H1 (cell line): Measurements from ENCODE around the gene FLOT1. TPM values are rescaled to one million over a fixed set of nuclear protein-coding genes. Genes with fewer than 3 reads are reported as not detected.
A peak's percentile ranks its signal among the peaks of the same experiment; 100 is the strongest.

Source experiments
- CTCF ChIA-PET: fragments of 300-600 bp; sonication (Branson Sonifier 250); formaldehyde crosslinking; loops from one replicate; lab custom pipeline; 2021; ENCODE audit not compliant: partially characterized antibody; lab: Charles Lee
- POLR2A ChIA-PET: fragments of 300-600 bp; sonication (Branson Sonifier 250); formaldehyde crosslinking; loops from one replicate; lab custom pipeline; 2021; ENCODE audit warnings: inconsistent platforms; ENCODE audit not compliant: partially characterized antibody; lab: Charles Lee
- DNase-seq, 2 experiments: peaks; one replicate each; pipeline versions ENCODE4 v3.0.0 to v3.0.0-alpha.2; 2010 to 2022; ENCODE audit warnings: low spot score in 2 of 2, low read depth in 1 of 2, mixed read lengths in 1 of 2
- FAIRE-seq: peaks from 2 replicates; lab custom pipeline; 2011; peaks lifted over from hg19 to GRCh38; lab: Jason Lieb, UNC
- H2AFZ ChIP-seq: 2 replicates; pipeline ENCODE4 v1.8.1; 2012; ENCODE audit warnings: low read length, inconsistent platforms
- H2AK5ac ChIP-seq: 2 replicates; pipeline ENCODE4 v1.6.1; 2013; ENCODE audit warnings: low read depth, low read length
- H2BK120ac ChIP-seq: replicated peaks from 2 replicates; pipeline ENCODE3; 2013; ENCODE audit warnings: low read depth, low read length, inconsistent platforms
- H2BK12ac ChIP-seq: 2 replicates; pipeline ENCODE4 v1.6.1; 2013; ENCODE audit warnings: low read depth, low read length
- H2BK15ac ChIP-seq: 2 replicates; pipeline ENCODE4 v1.6.1; 2013; ENCODE audit warnings: low read length
- H2BK20ac ChIP-seq: 2 replicates; pipeline ENCODE4 v1.6.1; 2013; ENCODE audit warnings: low read length
- H2BK5ac ChIP-seq: 2 replicates; pipeline ENCODE4 v1.6.1; 2013; ENCODE audit warnings: low read depth, low read length
- H3K14ac ChIP-seq: 2 replicates; pipeline ENCODE4 v1.6.1; 2013; ENCODE audit warnings: inconsistent platforms; ENCODE audit not compliant: insufficient read length
- H3K18ac ChIP-seq: 2 replicates; pipeline ENCODE4 v1.6.1; 2013; ENCODE audit warnings: low read length; ENCODE audit errors: extremely low read depth
- H3K23ac ChIP-seq: 2 replicates; pipeline ENCODE4 v1.6.1; 2013; ENCODE audit warnings: inconsistent platforms; ENCODE audit not compliant: insufficient read length
- H3K23me2 ChIP-seq: 2 replicates; pipeline ENCODE4 v1.6.1; 2013; ENCODE audit warnings: low read depth, low read length
- H3K27ac ChIP-seq: 2 replicates; pipeline ENCODE4 v1.6.1; 2011; ENCODE audit warnings: low read depth, low read length, inconsistent platforms
- H3K27me3 ChIP-seq, 4 experiments: replicated peaks in 1 of 4; 1 replicate in 1 of 4; 2 replicates in 3 of 4; pipeline versions ENCODE4 v1.6.1 to v1.8.1; 2011 to 2013; ENCODE audit warnings: low read length in 3 of 4, mild to moderate bottlenecking in 3 of 4, inconsistent platforms in 2 of 4, mixed read lengths in 2 of 4, moderate library complexity in 1 of 4; ENCODE audit not compliant: control insufficient read depth in 3 of 4, insufficient read depth in 3 of 4; ENCODE audit errors: extremely low read depth in 1 of 4
- H3K36me3 ChIP-seq, 4 experiments: 2 replicates each; pipeline versions ENCODE4 v1.6.1 to v1.8.1; 2011 to 2013; ENCODE audit warnings: mild to moderate bottlenecking in 4 of 4, low read length in 3 of 4, moderate library complexity in 2 of 4, control low read depth in 1 of 4, inconsistent platforms in 1 of 4; ENCODE audit not compliant: insufficient read depth in 4 of 4, control insufficient read depth in 2 of 4
- H3K4ac ChIP-seq: replicated peaks from 2 replicates; pipeline ENCODE3; 2013; ENCODE audit warnings: low read length, low read depth, mixed read lengths, inconsistent platforms; ENCODE audit not compliant: insufficient read length
- H3K4me1 ChIP-seq, 4 experiments: replicated peaks in 1 of 4; 1 replicate in 1 of 4; 2 replicates in 3 of 4; pipeline versions ENCODE4 v1.6.1 to v1.8.1; 2011 to 2013; ENCODE audit warnings: low read length in 3 of 4, inconsistent platforms in 2 of 4, mixed read lengths in 1 of 4; ENCODE audit not compliant: insufficient read depth in 4 of 4, control insufficient read depth in 3 of 4
- H3K4me2 ChIP-seq, 2 experiments: 2 replicates each; pipeline versions ENCODE4 v1.6.1 to v1.8.1; 2011 to 2013; ENCODE audit warnings: low read depth in 2 of 2, low read length in 2 of 2, control low read depth in 1 of 2, inconsistent platforms in 1 of 2, mild to moderate bottlenecking in 1 of 2; ENCODE audit not compliant: insufficient read depth in 1 of 2
- H3K4me3 ChIP-seq, 4 experiments: fragments of 200-600, 300-600 bp in 1 of 4; sonication (generic), shearing (Covaris generic), sonication (Bioruptor Twin) in 1 of 4; 2 replicates each; pipeline versions ENCODE4 v1.5.1 to v1.8.1; 2011 to 2016; ENCODE audit warnings: low read length in 4 of 4, low read depth in 3 of 4, control low read depth in 2 of 4, inconsistent platforms in 2 of 4, mild to moderate bottlenecking in 2 of 4, mixed read lengths in 1 of 4, moderate library complexity in 1 of 4; ENCODE audit not compliant: insufficient read depth in 2 of 4; ENCODE audit errors: extremely low read depth in 1 of 4
- H3K56ac ChIP-seq: replicated peaks from 2 replicates; pipeline ENCODE3; 2013; ENCODE audit warnings: low read depth, mild to moderate bottlenecking, mixed read lengths, low read length, inconsistent platforms; ENCODE audit not compliant: insufficient read length
- H3K79me1 ChIP-seq: 2 replicates; pipeline ENCODE4 v1.6.1; 2013; ENCODE audit warnings: low read depth, low read length, control low read depth
- H3K79me2 ChIP-seq, 2 experiments: 2 replicates each; pipeline versions ENCODE4 v1.6.1 to v1.8.1; 2012 to 2013; ENCODE audit warnings: low read length in 2 of 2, mild to moderate bottlenecking in 2 of 2, inconsistent platforms in 1 of 2; ENCODE audit not compliant: insufficient read depth in 2 of 2, control insufficient read depth in 1 of 2
- H3K9ac ChIP-seq, 4 experiments: replicated peaks in 1 of 4; 1 replicate in 1 of 4; 2 replicates in 3 of 4; pipeline versions ENCODE4 v1.6.1 to v1.8.1; 2011 to 2013; ENCODE audit warnings: low read depth in 3 of 4, low read length in 3 of 4, control low read depth in 2 of 4, mild to moderate bottlenecking in 2 of 4, moderate library complexity in 2 of 4, inconsistent platforms in 1 of 4; ENCODE audit errors: extremely low read depth in 1 of 4
- H3K9me3 ChIP-seq, 2 experiments: 2 replicates each; pipeline versions ENCODE4 v1.6.1 to v1.8.1; 2012 to 2013; ENCODE audit warnings: mild to moderate bottlenecking in 2 of 2, moderate library complexity in 2 of 2, control low read depth in 1 of 2, inconsistent platforms in 1 of 2, low read depth in 1 of 2, low read length in 1 of 2, mixed read lengths in 1 of 2; ENCODE audit not compliant: insufficient read depth in 2 of 2
- H4K20me1 ChIP-seq, 2 experiments: replicated peaks in 1 of 2; 2 replicates each; pipeline versions ENCODE3 to v1.8.1; 2011 to 2013; ENCODE audit warnings: inconsistent platforms in 2 of 2, low read length in 2 of 2, mild to moderate bottlenecking in 1 of 2; ENCODE audit not compliant: insufficient read depth in 2 of 2, control insufficient read depth in 1 of 2
- H4K5ac ChIP-seq: 2 replicates; pipeline ENCODE4 v1.6.1; 2013; ENCODE audit warnings: low read length, low read depth, mixed read lengths, inconsistent platforms; ENCODE audit not compliant: insufficient read length
- H4K8ac ChIP-seq: 2 replicates; pipeline ENCODE4 v1.8.0; 2013; ENCODE audit warnings: mild to moderate bottlenecking, moderate library complexity, low read length, inconsistent platforms; ENCODE audit not compliant: insufficient read depth; ENCODE audit errors: extremely low read depth
- H4K91ac ChIP-seq: replicated peaks from 2 replicates; pipeline ENCODE3; 2013; ENCODE audit warnings: low read length, mixed read lengths, inconsistent platforms; ENCODE audit not compliant: insufficient read length
- BCL11A ChIP-seq, 2 experiments: IDR thresholded peaks; one replicate each; pipeline ENCODE4 v1.6.1; 2011; ENCODE audit warnings: low read depth in 2 of 2, low read length in 2 of 2, mild to moderate bottlenecking in 2 of 2
- EZH2 ChIP-seq: fragments of 200-600 bp; sonication (generic); IDR thresholded peaks from 2 replicates; pipeline ENCODE4 v1.7.1; 2012; ENCODE audit warnings: low read depth, mild to moderate bottlenecking, moderate library complexity, low read length, inconsistent platforms; ENCODE audit not compliant: severe bottlenecking
- POLR2A ChIP-seq, 2 experiments: IDR thresholded peaks; 1 replicate in 1 of 2; 2 replicates in 1 of 2; pipeline ENCODE4 v1.6.1; 2011; ENCODE audit warnings: low read depth in 2 of 2, low read length in 2 of 2, mild to moderate bottlenecking in 2 of 2; ENCODE audit errors: control extremely low read depth in 1 of 2
- SAP30 ChIP-seq: fragments of 300-600 bp; sonication (generic); IDR thresholded peaks from 2 replicates; pipeline ENCODE4 v1.7.1; 2012; ENCODE audit warnings: low read length, moderate library complexity, mild to moderate bottlenecking, inconsistent platforms; ENCODE audit not compliant: insufficient read depth, insufficient replicate concordance
- SP1 ChIP-seq: IDR thresholded peaks from 2 replicates; pipeline ENCODE4 v1.6.1; 2011; ENCODE audit warnings: low read depth, low read length
- TAF7 ChIP-seq: optimal IDR thresholded peaks from 2 replicates; pipeline ENCODE3; 2011; ENCODE audit warnings: low read depth, mild to moderate bottlenecking, inconsistent platforms, low read length, moderate library complexity, borderline replicate concordance
- WGBS, 2 experiments: shearing (Covaris generic) in 1 of 2; methylation state at CpG; one replicate each; pipeline versions ENCODE4 v1.1.6 to v1.1.7; 2013 to 2015; ENCODE audit warnings: low lambda C conversion rate in 2 of 2, mixed read lengths in 2 of 2, inconsistent platforms in 1 of 2, low coverage in 1 of 2, missing lambda C conversion rate in 1 of 2; ENCODE audit not compliant: insufficient replicate concordance in 2 of 2, insufficient coverage in 1 of 2, insufficient read length in 1 of 2; ENCODE audit errors: extremely low coverage in 1 of 2, missing lambda C conversion rate in 1 of 2; 5-methylcytosine and 5-hydroxymethylcytosine counted together
- polyA plus RNA-seq, 7 experiments: library from polyadenylated mRNA; depleted of rRNA in 3 of 7; stranded (reverse) in 5 of 7; unstranded in 2 of 7; fragments of >200 nt in 5 of 7; fragments of 200-250 nt in 2 of 7; gene quantifications; 1 replicate in 5 of 7; 2 replicates in 1 of 7; 4 replicates in 1 of 7; pipeline versions ENCODE4 v1.2.1 to v1.2.3, GENCODE V29; 2011 to 2013; ENCODE audit warnings: missing spikeins in 2 of 7, mixed read lengths in 2 of 7
- total RNA-seq: library from RNA; stranded (reverse); fragmentation: NEBNext Ultra II Directional; extraction: Animal tissue kit (Norgen Biotek cat#: 25700); gene quantifications from 2 replicates; pipeline ENCODE4 v1.2.1, GENCODE V29; 2021
- TF ChIP-seq, protein P1 (sequence below): IDR thresholded peaks from 2 replicates; pipeline ENCODE4 v1.6.1; 2012; ENCODE audit warnings: low read length, inconsistent platforms

The FLOT1 gene
- total and polyA plus RNA-seq, 2 of the 8 experiments (the other 6 are each of a cell fraction or from before 2014, with no cell fraction given), result 87.5 to 88.1 TPM

DNA sequence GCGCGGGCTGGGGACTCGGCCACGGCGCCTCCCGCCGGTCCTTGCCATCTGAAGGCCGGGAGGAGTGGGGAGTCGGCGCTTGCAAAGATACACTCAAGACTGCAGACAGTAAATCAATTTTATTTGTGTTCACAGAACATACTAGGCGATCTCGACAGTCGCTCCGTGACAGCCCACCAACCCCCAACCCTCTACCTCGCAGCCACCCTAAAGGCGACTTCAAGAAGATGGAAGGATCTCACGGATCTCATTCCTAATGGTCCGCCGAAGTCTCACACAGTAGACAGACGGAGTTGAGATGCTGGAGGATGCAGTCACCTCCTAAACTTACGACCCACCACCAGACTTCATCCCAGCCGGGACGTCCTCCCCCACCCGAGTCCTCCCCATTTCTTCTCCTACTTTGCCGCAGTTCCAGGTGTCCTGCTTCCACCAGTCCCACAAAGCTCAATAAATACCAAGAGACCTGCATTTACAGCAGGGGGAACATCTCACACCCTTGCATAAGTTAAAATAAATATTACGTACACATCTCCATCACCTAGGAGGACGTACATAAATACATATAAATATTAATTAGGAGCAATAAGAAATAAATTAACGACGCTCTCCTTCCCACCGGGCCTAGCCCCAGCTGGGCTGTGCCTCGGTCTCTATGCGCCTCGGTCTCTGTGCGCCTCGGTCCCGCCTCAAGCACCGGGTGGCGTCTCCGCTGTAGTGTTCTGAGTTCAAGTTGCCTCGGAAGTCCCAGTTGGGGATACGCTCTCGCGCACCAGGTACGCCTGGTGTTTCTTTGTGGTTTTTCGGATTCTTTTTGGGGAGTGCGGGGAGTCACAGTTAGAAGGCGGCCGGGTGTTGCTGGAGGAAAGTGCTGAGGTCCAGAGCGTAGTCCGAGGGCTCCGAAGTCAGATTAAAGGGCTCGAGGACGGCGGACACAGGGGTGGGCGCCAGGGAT, 889 bp upstream of the FLOT1 start:
- Histone ChIP-seq H3K23me2 (peaks cover 18% of the 10 kb centered on the region; the same call in 1 of the 2 replicates), H3K4me2 (peak overlapping the region; percentile 91 to 94), H2BK15ac (peak overlapping the region; percentile 46; the same call in 1 of the 2 replicates), H4K91ac (peak overlapping the region; percentile 0), H3K9me3 (no peaks in the 10 kb centered on the region), H2BK5ac (peak overlapping the region; percentile 69; the same call in 1 of the 2 replicates), H4K20me1 (peaks cover 1 to 3% of the 10 kb centered on the region in 2 experiments), H3K36me3 (peaks cover 13 to 21% (median 18%) of the 10 kb centered on the region in 4 experiments), H3K27ac (no peak overlapping the region), H3K56ac (peak overlapping the region; percentile 62), H2AFZ (no peak overlapping the region), H3K4me3 (peak overlapping the region; percentile 76 to 95 (median 88)), H2BK20ac (no peak overlapping the region), H3K4ac (peak overlapping the region; percentile 21), H2BK120ac (no peak overlapping the region), H3K27me3 (no peaks in the 10 kb centered on the region; a peak in 1 of 7 replicates), H2BK12ac (peak overlapping the region; percentile 44; the same call in 1 of the 2 replicates), H3K4me1 (peaks cover 3 to 18% (median 7%) of the 10 kb centered on the region in 4 experiments; a peak in 6 of 7 replicates), H3K79me2 (peaks cover 0 to 11% of the 10 kb centered on the region in 2 experiments; a peak in 3 of 4 replicates), H3K14ac (no peak overlapping the region), H4K5ac (peak overlapping the region; percentile 2), H3K18ac (peak overlapping the region; percentile 76), H3K9ac (peak overlapping the region in 3 of 4 experiments; percentile 31 to 41 (median 38); a peak in 5 of 7 replicates), H4K8ac (peak overlapping the region; percentile 39; the same call in 1 of the 2 replicates), H2AK5ac (0 out of 2 replicates have a peak overlapping the region, but pooled peaks have one; percentile 11), H3K79me1 (peaks cover 9% of the 10 kb centered on the region), H3K23ac (no peak overlapping the region)
- POLR2A ChIA-PET, result interaction anchor here (0.7 to 17.3 kb wide), 25 partner anchors 7 to 429 kb away, joined by 3 to 337 read pairs (median 3); partner anchors contain the start of genes DDR1, MDC1, NRM and TUBB
- FAIRE-seq, result no peak
- CTCF ChIA-PET, result interaction anchor here (0.6 to 2.8 kb wide), 2 partner anchors 12 to 66 kb away, joined by 3 to 16 read pairs; no protein-coding TSS in a partner anchor
- DNase-seq, result no peak
- WGBS, 2 experiments, result 2% methylated on average over 54 of the region's 55 CpGs; no CpG with 5 or more reads in 1 of the 2 experiments
- TF ChIP-seq TAF7 (peak; percentile 1), POLR2A (IDR thresholded peaks at IDR 0.05; ENCODE audit: control extremely low read depth in 1 of 2, low read depth in 2 of 2, low read length in 2 of 2) (peak in 1 of 2 experiments; percentile 9; a peak in 1 of 3 replicates), SP1 (0 out of 2 replicates have a peak, but pooled peaks have one; percentile 11), SAP30 (peak; percentile 38), EZH2 (peak; percentile 16), BCL11A (IDR thresholded peaks at IDR 0.05; ENCODE audit: low read depth in 2 of 2, low read length in 2 of 2) (no peak)
- TF ChIP-seq, protein P1, sequence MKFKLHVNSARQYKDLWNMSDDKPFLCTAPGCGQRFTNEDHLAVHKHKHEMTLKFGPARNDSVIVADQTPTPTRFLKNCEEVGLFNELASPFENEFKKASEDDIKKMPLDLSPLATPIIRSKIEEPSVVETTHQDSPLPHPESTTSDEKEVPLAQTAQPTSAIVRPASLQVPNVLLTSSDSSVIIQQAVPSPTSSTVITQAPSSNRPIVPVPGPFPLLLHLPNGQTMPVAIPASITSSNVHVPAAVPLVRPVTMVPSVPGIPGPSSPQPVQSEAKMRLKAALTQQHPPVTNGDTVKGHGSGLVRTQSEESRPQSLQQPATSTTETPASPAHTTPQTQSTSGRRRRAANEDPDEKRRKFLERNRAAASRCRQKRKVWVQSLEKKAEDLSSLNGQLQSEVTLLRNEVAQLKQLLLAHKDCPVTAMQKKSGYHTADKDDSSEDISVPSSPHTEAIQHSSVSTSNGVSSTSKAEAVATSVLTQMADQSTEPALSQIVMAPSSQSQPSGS, result 0 out of 2 replicates have a peak, but pooled peaks have one; percentile 13
